Nucleus accumbens (tissue), 56 donors: Measurements from ENCODE around the gene MRPL39.

Experiments used
- DNase-seq, 56 donors: peaks; one replicate each; lab custom pipeline; 2025; lab: John Stamatoyannopoulos, UW

The MRPL39 gene

DNA sequence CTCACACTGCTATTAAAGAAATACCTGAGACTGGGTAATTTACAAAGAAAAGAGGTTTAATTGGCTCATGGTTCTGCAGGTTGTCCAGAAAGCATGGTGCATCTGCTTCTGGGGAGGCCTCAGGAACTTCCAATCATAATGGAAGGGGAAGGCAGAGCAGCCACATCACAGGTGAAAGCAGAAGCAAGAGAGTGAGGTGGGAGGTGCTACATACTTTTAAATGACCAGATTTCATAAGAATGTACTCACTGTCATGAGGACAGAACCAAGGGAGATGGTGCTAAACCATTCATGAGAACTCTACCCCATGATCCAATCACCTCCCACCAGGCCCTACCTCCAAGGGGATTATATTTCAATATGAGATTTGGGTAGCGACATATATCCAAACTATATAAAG, 55.7 kb downstream of the MRPL39 start:
- DNase-seq, result no peak

DNA sequence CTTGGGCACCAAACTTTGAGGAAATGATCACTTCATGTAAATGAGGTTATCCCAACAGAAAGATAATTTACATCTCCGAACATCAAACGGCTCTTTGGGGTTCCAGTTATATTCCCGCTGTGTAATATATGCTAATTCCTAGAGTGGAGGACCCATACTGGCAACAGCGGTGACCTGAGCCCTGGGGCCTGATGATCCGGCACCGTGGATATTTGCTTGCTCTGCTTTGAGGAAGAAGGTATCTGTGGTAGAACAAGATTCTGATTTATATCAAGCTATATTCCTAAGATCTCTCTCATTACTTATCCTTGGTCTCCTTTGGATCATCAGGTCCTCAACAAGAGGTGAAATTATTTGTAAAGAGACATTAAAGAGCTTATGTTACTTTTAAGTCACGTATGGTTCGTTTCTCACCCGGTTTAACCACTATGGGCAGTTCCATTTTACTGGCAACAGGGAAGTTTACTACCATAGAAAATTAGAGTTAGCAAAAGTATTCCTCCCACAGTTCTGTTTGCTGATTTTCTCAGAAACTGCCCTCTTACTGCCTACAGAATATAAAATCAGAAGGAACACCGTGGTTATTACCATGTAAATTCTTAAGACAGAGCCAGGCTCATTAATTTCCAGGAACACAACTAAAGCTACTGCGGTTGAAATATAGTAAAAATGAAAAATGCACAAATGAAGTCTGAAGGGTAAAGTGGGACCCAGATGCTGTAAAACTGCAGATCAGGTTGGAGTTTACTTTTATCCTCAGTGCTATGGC, 56.7 kb downstream of the MRPL39 start:
- no peak for DNase-seq

GRCh38 chr21:25541042-25541441, 66.2 kb downstream of the MRPL39 start:
- DNase-seq, result no peak

GRCh38 chr21:25539606-25540005, 67.7 kb downstream of the MRPL39 start:
- no peak for DNase-seq

- DNase-seq, result no peak
These were observed 70.1 kb downstream of the MRPL39 start for GRCh38 chr21:25537174-25537573.

DNA sequence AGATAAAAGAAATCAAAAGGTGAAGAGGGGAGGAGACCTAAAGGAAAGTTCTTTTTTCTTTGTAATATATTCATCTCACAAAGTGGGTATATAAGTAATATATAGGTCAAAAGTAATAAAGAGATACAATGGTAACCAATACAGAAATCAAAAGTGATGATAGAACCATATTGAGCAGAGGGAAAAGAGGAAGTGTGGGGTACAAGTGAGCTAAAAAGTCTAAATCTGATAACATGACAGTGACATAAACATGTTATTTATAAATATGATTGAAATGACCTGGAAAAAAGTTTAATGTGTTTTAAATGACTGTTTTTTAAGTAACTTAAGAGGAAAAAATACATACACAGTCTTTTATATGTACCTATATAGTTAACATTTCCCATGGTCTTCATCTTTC, 70.5 kb downstream of the MRPL39 start:
- DNase-seq, result no peak

GRCh38 chr21:25535849-25536248, 71.4 kb downstream of the MRPL39 start:
- no peak for DNase-seq
